Measurements from ENCODE around the gene KRT71.
"Not testable (repeated sequence)": the region's sequence is repeated elsewhere in the genome, so short reads cannot be mapped to it uniquely, and the experiment has no call there.

Gene KRT71

GRCh38 chr12:52552681-52553195 lies at the start of gene KRT71:
Gene KRT71, minus strand, starts transcription at chr12:52553145. Its CDS starts 68 bp downstream, at chr12:52553077.
- DNase-seq = no peak

- DNase-seq = no peak
These were observed 49.6 kb upstream of the KRT71 start for GRCh38 chr12:52602552-52602951.

DNA sequence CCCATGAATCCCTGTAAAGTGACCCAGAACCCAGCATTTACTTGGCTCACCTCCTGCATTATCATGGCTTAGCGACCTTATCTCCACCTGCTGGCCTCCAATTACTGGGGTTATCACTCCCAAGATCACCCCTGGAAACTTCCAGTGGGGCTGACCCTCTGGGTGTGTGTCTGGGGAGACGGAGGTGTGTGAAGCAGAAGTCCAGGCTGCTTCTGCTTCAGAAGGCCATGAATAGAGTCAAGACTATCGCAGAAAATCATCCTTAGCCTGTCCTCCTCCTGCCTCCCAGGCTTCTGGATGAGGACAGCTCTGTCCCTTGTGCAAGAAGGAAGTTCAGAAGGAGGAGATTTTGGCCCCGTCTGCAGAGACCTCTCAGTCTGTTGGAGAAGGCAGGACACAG lies 48.7 kb upstream of the KRT71 start:
- no peak for DNase-seq

GRCh38 chr12:52600941-52601481 lies 48.1 kb upstream of the KRT71 start, which contains the start of gene KRT72:
Gene KRT72, minus strand, starts transcription at chr12:52601463. Its CDS starts 11 bp downstream, at chr12:52601452.
- DNase-seq = no peak

DNA sequence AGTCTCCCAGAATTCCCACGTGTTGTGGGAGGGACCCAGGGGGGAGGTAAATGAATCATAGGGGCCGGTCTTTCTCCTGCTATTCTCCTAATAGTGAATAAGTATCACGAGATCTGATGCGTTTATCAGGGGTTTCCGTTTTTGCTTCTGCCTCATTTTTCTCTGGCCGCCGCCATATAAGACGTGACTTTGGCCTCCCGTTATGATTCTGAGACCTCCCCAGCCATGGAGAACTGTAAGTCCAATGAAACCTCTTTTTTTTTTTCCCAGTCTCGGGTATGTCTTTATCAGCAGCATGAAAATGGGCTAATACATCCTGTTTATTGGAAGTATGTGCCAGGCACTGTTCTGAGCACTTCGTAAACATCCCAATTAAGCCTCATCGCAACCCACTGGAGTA lies 47.5 kb upstream of the KRT71 start:
- no peak for DNase-seq

DNA sequence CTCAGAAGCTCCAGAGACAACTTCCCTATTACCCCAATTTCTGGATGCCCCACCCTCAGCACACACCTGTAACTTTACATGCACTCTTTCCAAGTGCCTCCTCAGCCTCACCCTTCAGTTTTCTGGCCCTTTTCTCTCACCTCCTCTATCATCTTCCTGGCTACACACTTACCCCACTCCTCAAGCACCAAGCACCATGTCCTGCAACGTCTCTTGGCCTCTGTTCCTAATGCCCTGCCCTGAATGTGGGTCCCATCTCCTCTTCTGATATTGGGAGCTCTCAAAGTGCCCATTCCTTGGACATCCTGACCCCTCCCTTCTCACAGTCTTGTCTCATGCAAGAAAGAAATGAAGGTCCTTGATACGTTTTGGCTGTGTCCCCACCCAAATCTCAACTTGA lies 47.1 kb upstream of the KRT71 start:
- DNase-seq = no peak

DNA sequence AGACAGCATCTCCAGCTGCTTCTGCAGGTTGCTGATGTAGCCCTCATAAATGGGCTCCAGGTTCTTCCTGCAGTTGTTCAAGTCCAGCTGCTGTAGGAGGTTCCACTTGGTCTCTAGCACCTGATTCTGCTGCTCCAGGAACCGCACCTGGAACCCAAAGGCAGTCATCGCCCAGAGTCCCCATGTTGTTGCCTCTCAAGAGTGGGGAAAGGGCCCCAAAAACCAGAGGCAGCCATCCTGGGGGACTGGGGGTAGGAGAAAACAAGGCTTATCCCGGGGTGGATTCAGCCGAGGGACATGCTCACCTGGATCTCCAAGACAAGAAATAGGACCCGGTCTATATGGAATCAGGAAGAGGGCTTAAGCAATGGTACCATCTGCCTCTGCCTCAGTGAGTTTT lies 46.0 kb upstream of the KRT71 start:
- no peak for DNase-seq

GRCh38 chr12:52594237-52594636 lies 41.3 kb upstream of the KRT71 start:
- DNase-seq = not testable (repeated sequence)

DNA sequence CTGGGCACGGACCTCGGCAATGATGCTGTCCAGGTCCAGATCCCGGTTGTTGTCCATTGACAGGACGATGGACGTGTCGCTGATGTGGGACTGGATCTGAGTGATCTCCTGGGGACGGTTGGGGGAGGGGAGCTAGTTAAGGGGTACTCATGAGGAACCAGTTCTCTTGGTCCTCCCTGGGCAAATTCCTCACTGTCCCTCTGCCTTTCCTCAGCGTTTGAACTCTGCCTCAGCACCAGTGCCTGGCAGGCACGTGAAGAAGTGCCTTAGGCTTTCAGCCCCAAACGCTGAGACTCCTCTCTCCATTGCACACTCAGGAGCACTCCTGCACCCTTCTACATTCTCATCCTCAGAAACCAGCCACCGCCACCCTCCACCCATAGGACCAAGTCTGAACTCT lies 38.6 kb upstream of the KRT71 start:
- DNase-seq = no peak

GRCh38 chr12:52590021-52590420 lies 37.1 kb upstream of the KRT71 start:
- no peak for DNase-seq

GRCh38 chr12:52587563-52587962 lies 34.6 kb upstream of the KRT71 start:
- no peak for DNase-seq

GRCh38 chr12:52585946-52586345 lies 33.0 kb upstream of the KRT71 start:
- DNase-seq = no peak

DNA sequence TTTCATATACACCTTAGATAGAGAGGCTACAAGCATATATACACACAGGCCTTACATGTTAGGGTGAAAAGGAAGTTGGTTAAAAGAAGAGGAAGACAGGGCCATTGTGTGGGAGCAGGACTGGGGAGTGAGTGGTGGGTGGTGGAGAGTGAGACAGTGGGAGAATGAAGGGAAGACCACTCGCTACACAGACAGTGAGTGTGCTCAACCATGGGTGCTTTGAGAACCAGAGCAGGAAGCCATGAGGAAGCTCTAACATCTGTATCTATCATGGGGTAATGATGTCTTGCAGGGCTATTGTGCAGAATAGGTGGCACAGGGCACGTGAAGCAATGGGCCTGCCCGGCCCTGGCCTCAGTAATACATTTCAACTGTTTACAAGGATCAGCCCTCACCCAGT lies 32.1 kb upstream of the KRT71 start:
- no peak for DNase-seq

DNA sequence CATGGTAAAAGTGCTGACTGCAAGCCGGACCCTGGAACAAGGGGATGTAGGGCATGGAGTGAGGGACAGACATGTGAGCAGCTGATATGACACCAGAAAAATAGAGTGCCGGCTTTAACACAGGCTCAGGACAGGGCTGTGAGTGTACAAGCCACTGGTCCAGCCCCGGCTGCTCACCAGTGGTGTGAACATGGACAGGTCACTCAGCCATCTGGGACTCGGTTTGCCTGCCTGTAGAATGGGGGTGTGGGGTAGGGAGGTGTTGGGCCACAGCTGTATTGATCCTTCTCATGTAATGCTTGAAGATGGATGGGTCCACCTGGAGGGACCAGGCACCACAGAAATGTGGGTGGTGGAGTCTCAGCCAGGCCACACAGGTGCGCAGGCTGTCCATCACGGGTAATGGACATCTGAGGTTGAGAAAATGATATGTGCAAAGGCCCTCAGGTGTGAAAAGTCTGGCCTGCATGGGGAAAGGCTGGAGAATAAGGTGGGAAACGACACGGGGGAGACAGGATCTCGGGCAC lies 31.3 kb upstream of the KRT71 start:
- no peak for DNase-seq

DNA sequence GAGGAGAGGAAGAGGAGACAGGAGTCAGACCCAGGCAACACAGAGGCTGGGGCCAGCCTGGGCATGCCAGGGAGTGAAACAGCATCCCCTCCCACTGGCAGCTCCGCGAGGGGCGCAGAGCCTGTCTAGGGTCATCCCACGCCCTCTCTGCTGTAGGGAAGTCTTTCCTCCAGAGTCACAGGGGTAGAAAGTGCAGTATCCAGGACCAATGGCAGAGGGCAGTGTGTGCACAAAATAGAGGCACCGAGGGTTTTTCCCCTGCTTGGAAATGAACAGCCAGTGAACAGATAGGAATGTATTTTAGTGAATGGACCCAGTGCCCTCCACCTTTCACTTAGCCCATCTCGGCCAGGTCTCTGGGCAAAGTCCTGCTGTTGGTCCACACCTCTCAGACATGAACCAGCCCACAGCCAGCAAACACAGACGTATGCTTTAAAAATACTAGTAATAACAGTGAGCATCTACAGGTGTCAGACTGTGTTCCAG lies 30.1 kb upstream of the KRT71 start:
- DNase-seq = no peak

- no peak for DNase-seq
These were observed 29.5 kb upstream of the KRT71 start for GRCh38 chr12:52582486-52582885.

DNA sequence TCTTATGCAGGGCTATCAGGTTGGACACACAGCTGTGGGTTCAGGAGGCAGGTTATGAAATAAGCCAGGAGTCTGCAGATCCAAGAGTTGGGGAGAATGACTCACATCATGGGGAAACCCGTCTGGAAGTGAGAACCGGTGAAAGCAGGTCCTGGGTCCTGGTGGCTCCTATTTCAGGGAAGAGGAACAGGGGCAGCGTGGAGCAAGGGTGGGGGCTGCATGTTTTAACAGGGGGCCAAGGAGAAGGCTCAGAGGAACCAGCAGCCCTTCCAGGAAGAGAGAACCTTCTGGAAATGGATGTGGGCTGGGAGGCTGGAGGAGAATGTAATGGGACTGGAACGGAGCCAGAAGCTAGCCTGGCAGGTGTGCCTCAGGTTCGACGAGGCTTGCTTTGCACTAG lies 28.5 kb upstream of the KRT71 start:
- DNase-seq = no peak

DNA sequence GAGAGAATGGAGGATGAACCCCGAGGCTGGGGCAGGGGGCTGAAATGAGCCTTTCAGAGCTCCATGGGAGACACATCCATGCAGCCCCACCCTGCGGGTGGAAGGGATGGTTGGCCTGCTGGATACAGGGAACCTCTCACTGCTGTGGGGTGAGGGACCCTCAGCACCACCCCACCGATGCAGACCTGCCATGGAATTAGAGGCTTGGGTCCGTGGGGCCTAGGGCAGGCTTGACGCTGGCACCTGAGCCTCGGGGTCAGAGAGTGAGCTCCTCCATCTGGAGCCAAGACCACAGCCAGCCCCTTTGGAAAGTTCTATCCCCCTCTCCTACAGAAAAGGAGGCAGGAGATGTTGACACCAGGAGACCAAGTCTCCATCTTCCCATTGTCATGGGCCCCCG lies 28.1 kb upstream of the KRT71 start:
- no peak for DNase-seq

DNA sequence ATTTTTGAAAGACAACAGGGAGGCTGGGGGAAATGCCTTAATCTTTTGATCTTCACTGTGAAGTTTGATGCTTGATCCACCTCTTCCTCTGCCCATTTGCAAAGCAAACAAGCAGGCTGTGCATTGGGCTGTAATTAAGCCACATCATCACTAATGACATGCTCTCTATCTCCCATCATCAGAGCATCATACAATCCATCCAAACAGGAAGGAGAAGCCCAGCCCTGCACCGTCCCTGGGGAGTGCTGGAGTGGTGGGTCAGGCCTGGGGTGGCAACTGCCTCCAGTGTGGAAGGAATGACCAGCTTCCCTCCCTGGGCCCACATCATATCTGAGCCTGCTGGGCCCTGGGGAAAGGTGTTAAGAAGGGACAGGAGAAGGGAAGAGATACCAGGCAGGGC lies 27.6 kb upstream of the KRT71 start:
- DNase-seq = no peak

- DNase-seq = no peak
These were observed 26.8 kb upstream of the KRT71 start for GRCh38 chr12:52579468-52580465.

- no peak for DNase-seq
These were observed 25.5 kb upstream of the KRT71 start for GRCh38 chr12:52578469-52578868.

GRCh38 chr12:52577316-52577715 lies 24.4 kb upstream of the KRT71 start:
- no peak for DNase-seq

GRCh38 chr12:52575948-52576347 lies 23.0 kb upstream of the KRT71 start:
- DNase-seq = no peak

GRCh38 chr12:52575256-52575655 lies 22.3 kb upstream of the KRT71 start:
- no peak for DNase-seq
